PC-9 (cell line): ENCODE measurements around the gene BICC1. TPM values are rescaled to one million over a fixed set of nuclear protein-coding genes. Genes with fewer than 3 reads are reported as not detected.
"Not testable (repeated sequence)": the region's sequence is repeated elsewhere in the genome, so short reads cannot be mapped to it uniquely, and the experiment has no call there.

Experiments
- BruUV-seq: library from RNA; stranded (reverse); fragments of 400-500 nt; replicated peaks from 2 replicates; lab custom pipeline; 2021; lab: Mats Ljungman, UMichigan
- CTCF ChIA-PET: fragments of 300-600 bp; sonication (Branson Sonifier 250); formaldehyde crosslinking; loops from one replicate; lab custom pipeline; 2022; ENCODE audit warnings: antibody characterized with exemption; lab: Charles Lee
- POLR2A ChIA-PET: fragments of 300-600 bp; sonication (Branson Sonifier 250); formaldehyde crosslinking; loops from one replicate; lab custom pipeline; 2022; ENCODE audit warnings: antibody characterized with exemption; ENCODE audit not compliant: unreplicated experiment; lab: Charles Lee
- DNase-seq, 2 experiments: peaks; one replicate each; pipeline versions ENCODE4 v3.0.0 to v3.0.0-alpha.2; 2015 to 2022; ENCODE audit warnings: mixed read lengths in 1 of 2
- H2AFZ ChIP-seq: fragments of 200-600 bp; sonication (generic); 2 replicates; pipeline ENCODE4 v1.8.1; 2017; ENCODE audit warnings: antibody characterized with exemption
- H3F3A ChIP-seq: fragments of 200-600 bp; sonication (generic); 2 replicates; pipeline ENCODE4 v1.8.1; 2017; ENCODE audit warnings: antibody characterized with exemption, mild to moderate bottlenecking, low read depth; ENCODE audit not compliant: insufficient read depth
- H3K27ac ChIP-seq: fragments of 200-600 bp; sonication (generic); 2 replicates; pipeline ENCODE4 v1.6.1; 2016; ENCODE audit warnings: mixed run types
- H3K27me3 ChIP-seq: fragments of 200-600 bp; sonication (generic); 2 replicates; pipeline ENCODE4 v1.6.1; 2016; ENCODE audit warnings: low read depth, mixed run types; ENCODE audit not compliant: insufficient read depth
- H3K36me3 ChIP-seq: fragments of 200-600 bp; sonication (generic); 2 replicates; pipeline ENCODE4 v1.6.1; 2016; ENCODE audit warnings: low read depth, mixed run types
- H3K4me1 ChIP-seq: fragments of 200-600 bp; sonication (generic); replicated peaks from 2 replicates; pipeline ENCODE4 v1.6.1; 2016; ENCODE audit warnings: mixed run types; ENCODE audit not compliant: insufficient read depth
- H3K4me2 ChIP-seq: fragments of 200-600 bp; sonication (generic); 2 replicates; pipeline ENCODE4 v1.6.1; 2017; ENCODE audit warnings: mixed run types
- H3K4me3 ChIP-seq: fragments of 200-600 bp; sonication (generic); 2 replicates; pipeline ENCODE4 v1.6.1; 2016; ENCODE audit warnings: mixed run types
- H3K79me2 ChIP-seq: fragments of 200-600 bp; sonication (generic); 2 replicates; pipeline ENCODE4 v1.6.1; 2017; ENCODE audit warnings: low read depth, mixed run types
- H3K9me2 ChIP-seq: fragments of 200-600 bp; sonication (generic); 2 replicates; pipeline ENCODE4 v1.8.1; 2017; ENCODE audit warnings: mild to moderate bottlenecking; ENCODE audit not compliant: insufficient read depth
- H3K9me3 ChIP-seq: fragments of 200-600 bp; sonication (generic); 2 replicates; pipeline ENCODE4 v1.8.1; 2016; ENCODE audit warnings: low read depth; ENCODE audit not compliant: insufficient read depth
- H4K20me1 ChIP-seq: fragments of 200-600 bp; sonication (generic); 2 replicates; pipeline ENCODE4 v1.8.1; 2017; ENCODE audit not compliant: insufficient read depth
- EZH2 ChIP-seq: fragments of 200-600 bp; sonication (generic); IDR thresholded peaks from 2 replicates; pipeline ENCODE4 v1.8.0; 2017; ENCODE audit warnings: antibody characterized with exemption, low read depth
- intact Hi-C: fragments of 100-400 bp; cut with micrococcal nuclease; formaldehyde crosslinking; loops from one replicate; pipeline ENCODE4 v1.10.0; 2022; ENCODE audit not compliant: unreplicated experiment
- total RNA-seq: library from RNA; stranded (reverse); gene quantifications from 2 replicates; pipeline ENCODE4 v1.2.3, GENCODE V29; 2021
- TF ChIP-seq, protein P1 (sequence below): fragments of 200-600 bp; sonication (generic); conservative IDR thresholded peaks from 2 replicates; pipeline ENCODE4 v1.6.1; 2017; ENCODE audit warnings: mixed run types, antibody characterized with exemption, mild to moderate bottlenecking, moderate library complexity

BICC1 gene
- total RNA-seq, 1 experiment from 2014 or later, result not detected

DNA sequence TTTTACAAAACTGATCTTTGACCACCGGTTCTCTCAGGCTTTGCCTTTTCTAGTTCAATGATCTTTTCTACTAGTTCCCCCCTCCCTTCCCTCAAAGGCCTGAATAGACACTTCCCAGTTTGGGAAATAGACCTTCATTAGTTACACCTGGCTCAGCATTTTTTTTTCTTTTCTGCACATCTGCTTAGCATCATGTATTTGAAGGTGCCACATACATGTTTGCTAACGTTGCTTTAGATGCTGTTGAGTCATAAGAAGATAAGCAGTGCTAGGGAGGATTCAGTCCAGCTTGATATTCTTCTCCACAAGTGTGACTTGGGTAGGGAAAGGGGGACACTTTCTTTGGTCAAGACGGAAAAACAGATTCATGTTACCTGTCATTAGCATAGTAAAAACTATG lies 78.3 kb downstream of the BICC1 start:
- intact Hi-C loops, result no loop called here
- Histone ChIP-seq H3K36me3 (no peaks in the 10 kb centered on the region), H3F3A (no peaks in the 10 kb centered on the region), H3K9me3 (no peaks in the 10 kb centered on the region), H3K4me2 (no peak overlapping the region), H3K4me1 (no peaks in the 10 kb centered on the region), H3K9me2 (no peaks in the 10 kb centered on the region), H3K27ac (no peak overlapping the region), H3K27me3 (no peaks in the 10 kb centered on the region), H4K20me1 (no peaks in the 10 kb centered on the region), H3K79me2 (no peaks in the 10 kb centered on the region), H3K4me3 (no peak overlapping the region), H2AFZ (no peak overlapping the region)
- POLR2A ChIA-PET, result no interaction called here
- CTCF ChIA-PET, result no interaction called here
- DNase-seq, result no peak
- TF ChIP-seq EZH2, result no peak
- no TSS peak for BruUV-seq

DNA sequence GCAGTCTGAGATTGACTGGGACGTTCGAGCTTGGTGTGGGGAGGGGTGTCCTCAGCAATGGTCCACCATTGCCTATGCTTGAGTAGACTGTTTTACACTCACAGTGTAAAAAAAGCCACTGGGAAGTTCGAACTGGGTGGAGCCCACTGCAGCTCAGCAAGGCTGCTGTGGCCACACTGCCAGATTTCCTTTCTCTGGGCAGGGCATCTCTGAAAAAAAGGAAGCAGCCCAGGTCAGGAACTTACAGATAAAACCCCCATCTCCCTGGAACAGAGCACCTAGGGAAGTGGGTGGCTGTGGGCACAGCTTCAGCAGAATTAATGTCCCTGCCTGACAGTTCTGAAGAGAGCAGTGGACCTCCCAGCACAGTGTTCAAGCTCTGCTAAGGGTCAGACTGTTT lies 80.3 kb downstream of the BICC1 start:
- TF ChIP-seq, protein P1, sequence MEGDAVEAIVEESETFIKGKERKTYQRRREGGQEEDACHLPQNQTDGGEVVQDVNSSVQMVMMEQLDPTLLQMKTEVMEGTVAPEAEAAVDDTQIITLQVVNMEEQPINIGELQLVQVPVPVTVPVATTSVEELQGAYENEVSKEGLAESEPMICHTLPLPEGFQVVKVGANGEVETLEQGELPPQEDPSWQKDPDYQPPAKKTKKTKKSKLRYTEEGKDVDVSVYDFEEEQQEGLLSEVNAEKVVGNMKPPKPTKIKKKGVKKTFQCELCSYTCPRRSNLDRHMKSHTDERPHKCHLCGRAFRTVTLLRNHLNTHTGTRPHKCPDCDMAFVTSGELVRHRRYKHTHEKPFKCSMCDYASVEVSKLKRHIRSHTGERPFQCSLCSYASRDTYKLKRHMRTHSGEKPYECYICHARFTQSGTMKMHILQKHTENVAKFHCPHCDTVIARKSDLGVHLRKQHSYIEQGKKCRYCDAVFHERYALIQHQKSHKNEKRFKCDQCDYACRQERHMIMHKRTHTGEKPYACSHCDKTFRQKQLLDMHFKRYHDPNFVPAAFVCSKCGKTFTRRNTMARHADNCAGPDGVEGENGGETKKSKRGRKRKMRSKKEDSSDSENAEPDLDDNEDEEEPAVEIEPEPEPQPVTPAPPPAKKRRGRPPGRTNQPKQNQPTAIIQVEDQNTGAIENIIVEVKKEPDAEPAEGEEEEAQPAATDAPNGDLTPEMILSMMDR, result no peak
- no peak for TF ChIP-seq EZH2
- Histone ChIP-seq H3F3A (no peaks in the 10 kb centered on the region), H3K4me3 (no peak overlapping the region), H3K4me1 (no peaks in the 10 kb centered on the region), H3K9me3 (no peaks in the 10 kb centered on the region), H3K4me2 (no peak overlapping the region), H3K36me3 (no peaks in the 10 kb centered on the region), H3K79me2 (no peaks in the 10 kb centered on the region), H3K27me3 (no peaks in the 10 kb centered on the region), H4K20me1 (no peaks in the 10 kb centered on the region), H2AFZ (no peak overlapping the region), H3K27ac (no peak overlapping the region), H3K9me2 (no peaks in the 10 kb centered on the region)
- ChIA-PET CTCF (no interaction called here), POLR2A (no interaction called here)
- no TSS peak for BruUV-seq
- intact Hi-C loops, result no loop called here
- no peak for DNase-seq

DNA sequence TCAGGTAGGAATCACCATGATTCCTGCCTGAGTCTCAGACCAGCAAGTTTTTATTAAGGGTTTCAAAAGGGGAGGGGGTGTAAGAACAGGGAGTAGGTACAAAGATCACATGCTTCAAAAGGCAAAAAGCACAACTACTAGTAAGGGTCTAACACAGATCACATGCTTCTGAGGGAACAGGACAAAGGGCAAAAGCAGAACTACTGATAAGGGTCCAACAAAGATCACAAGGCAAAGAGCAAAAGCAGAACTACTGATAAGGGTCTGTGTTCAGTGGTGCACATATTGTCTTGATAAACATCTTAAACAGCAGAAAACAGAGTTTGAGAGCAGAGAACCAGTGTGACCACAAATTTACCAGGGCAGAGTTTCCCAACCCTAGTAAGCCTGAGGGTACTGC lies 84.5 kb downstream of the BICC1 start:
- CTCF ChIA-PET, POLR2A ChIA-PET, H4K20me1 ChIP-seq, H3K9me2 ChIP-seq, H3K27ac ChIP-seq, H3F3A ChIP-seq, H3K4me1 ChIP-seq, H3K36me3 ChIP-seq, H3K27me3 ChIP-seq, H3K9me3 ChIP-seq, H3K79me2 ChIP-seq, H3K4me2 ChIP-seq, H3K4me3 ChIP-seq, DNase-seq, intact Hi-C loops, H2AFZ ChIP-seq, BruUV-seq: not testable (repeated sequence)

DNA sequence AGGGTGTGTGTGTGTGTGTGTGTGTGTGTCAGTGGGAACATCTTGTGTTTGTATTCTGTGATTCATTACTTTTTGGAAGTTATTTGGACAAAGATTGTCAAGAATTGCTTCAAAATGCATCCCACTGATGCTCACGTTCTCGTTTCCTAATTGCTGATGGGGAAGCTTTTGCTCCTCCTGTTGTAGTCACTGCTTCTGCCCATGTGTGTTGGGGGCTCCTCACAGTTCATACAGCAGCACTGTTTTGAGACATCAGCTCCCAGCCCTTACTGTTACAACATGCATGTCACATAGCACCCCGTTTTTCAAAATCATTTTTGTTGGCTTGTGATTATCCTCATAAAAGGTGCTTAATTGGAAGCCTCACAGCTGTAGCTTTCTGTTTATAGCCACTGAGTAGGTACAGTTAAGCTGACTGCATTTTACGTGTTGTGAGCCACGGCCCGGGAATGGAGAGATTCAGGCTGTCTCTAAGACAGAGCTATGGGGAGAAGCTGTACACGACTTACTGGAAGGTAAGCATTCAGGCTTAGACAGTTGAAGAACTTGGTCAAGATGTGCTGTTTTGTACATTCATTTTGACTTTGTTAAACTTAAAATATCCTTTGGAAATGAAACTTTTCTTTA lies 87.4 kb downstream of the BICC1 start:
- intact Hi-C loops, result no loop called here
- Histone ChIP-seq H2AFZ (no peak overlapping the region), H4K20me1 (no peaks in the 10 kb centered on the region), H3K36me3 (no peaks in the 10 kb centered on the region), H3K4me3 (no peak overlapping the region), H3K9me2 (no peaks in the 10 kb centered on the region), H3F3A (no peaks in the 10 kb centered on the region), H3K79me2 (no peaks in the 10 kb centered on the region), H3K4me1 (no peaks in the 10 kb centered on the region), H3K4me2 (no peak overlapping the region), H3K9me3 (no peaks in the 10 kb centered on the region), H3K27me3 (no peaks in the 10 kb centered on the region), H3K27ac (no peak overlapping the region)
- POLR2A ChIA-PET, result no interaction called here
- DNase-seq, result no peak
- no TSS peak for BruUV-seq
- no peak for TF ChIP-seq EZH2
- TF ChIP-seq, protein P1, result no peak
- CTCF ChIA-PET, result no interaction called here
